HG02938 (cell line): ENCODE data around the gene NDFIP1.
"Not testable (repeated sequence)": the region's sequence is repeated elsewhere in the genome, so short reads cannot be mapped to it uniquely, and the experiment has no call there.

Experiments used
- ATAC-seq: cut with Tn5 transposase; IDR thresholded peaks from one replicate; pipeline ENCODE4 v1.9.1; 2021; ENCODE audit warnings: mild to moderate bottlenecking, moderate library complexity; ENCODE audit not compliant: unreplicated experiment

Gene NDFIP1, protein sequence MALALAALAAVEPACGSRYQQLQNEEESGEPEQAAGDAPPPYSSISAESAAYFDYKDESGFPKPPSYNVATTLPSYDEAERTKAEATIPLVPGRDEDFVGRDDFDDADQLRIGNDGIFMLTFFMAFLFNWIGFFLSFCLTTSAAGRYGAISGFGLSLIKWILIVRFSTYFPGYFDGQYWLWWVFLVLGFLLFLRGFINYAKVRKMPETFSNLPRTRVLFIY

DNA sequence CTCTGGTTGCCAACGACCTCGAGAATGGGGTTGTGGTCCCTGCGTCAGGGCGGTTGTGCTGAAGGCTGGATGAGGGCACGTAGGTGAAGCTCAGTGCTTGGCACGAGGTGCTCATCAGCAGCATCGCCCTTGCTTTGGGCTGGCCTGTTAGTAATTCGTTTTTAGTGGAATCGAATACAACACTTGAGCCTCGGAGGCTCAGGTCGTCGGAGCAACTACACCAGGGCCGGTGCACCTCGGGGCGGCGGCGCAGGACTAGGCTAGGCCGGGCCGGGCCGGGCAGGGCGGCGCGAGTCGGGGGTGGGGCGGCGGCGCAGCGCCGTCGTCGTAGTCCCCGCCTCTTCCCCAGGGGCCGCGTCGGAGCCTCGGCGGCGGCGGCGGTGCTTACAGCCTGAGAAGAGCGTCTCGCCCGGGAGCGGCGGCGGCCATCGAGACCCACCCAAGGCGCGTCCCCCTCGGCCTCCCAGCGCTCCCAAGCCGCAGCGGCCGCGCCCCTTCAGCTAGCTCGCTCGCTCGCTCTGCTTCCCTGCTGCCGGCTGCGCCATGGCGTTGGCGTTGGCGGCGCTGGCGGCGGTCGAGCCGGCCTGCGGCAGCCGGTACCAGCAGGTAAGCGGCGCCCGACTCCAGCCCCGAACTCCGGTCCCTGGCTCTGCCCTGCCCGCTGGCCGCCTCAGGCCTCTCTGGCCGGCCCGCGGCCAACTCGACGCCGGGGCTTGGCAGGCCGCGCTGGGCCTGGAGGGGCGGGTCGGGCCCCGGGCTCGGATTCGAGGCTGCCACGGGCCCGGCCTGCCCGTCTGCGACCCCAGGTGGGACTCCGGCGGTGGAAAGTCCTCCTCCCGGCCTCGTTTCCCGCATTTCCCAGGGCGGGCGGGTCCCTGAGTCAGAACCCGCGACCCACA lies at the start of gene NDFIP1:
Gene NDFIP1, plus strand, starts transcription at position 348 of the 899 bp plus-strand sequence. Its CDS starts 196 bp downstream, at position 544.
- peak; percentile 92 for ATAC-seq

DNA sequence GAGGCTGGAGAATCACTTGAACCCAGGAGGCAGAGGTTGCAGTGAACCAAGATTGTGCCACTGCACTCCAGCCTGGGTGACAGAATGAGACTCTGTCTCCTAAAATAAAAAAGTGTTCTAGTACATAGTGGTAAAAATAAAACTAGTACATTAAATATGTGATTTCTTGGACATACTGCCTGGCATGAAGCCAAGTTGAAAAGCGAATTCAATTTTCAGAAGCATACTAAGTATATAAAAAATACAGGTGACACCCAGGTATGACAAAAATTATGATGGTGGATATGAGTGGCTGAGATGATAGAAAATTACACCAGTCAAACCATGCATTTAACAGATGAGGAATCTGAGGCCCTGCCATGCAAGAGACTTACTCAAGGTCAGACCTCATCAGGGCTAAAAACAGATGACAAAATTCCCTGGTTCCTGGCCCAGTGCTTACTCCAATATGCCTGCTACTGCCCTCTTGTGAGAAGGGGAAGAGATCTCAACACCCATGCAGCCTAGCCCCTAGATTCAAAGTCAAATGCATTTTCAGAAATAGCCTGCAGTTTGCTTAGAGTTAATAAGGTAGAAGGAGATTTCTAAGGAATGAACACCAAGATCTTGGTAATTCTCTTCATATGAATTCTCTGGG lies 49.2 kb upstream of the NDFIP1 start:
- ATAC-seq, result no peak

DNA sequence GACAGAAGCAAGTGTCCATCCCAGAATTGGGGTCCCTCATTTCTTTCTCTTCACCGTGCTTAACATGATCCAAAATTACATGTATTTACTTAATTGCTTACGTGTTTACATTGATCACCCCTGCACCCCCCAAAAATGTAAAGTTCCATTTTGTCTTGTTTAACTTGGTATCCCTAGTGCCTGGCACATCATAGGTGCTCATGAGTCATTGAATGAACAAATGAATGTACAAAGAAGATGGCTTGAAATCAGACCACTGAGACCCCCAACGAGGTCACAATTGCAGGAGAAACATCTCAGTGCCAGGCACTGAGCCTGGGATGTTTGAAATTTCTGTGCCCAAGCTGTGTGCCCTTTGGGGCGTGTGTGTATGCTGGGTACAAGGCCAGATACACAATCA lies 45.2 kb upstream of the NDFIP1 start:
- no peak for ATAC-seq

DNA sequence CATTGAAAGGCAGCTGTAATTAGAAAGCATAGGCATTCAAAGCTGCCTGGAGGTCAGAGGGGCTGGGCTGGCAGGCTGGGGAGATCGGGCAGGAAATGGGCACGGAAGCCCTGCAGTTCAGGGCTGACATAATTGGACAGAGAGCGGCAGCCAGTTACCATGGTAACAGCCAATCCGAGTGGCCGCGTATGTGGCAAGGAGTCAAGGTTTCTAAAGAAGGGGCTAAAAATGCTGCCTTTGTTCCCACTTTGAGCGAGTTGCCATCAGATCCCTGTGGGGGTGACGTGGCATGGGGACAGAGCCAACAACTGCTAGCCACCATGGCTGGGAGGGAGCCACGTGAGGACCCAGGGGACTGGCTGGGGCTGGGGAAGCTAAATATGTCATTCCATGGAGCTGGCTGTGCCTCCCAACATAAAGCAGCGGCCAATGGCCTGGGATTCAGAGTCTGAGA lies 44.7 kb upstream of the NDFIP1 start:
- no peak for ATAC-seq

DNA sequence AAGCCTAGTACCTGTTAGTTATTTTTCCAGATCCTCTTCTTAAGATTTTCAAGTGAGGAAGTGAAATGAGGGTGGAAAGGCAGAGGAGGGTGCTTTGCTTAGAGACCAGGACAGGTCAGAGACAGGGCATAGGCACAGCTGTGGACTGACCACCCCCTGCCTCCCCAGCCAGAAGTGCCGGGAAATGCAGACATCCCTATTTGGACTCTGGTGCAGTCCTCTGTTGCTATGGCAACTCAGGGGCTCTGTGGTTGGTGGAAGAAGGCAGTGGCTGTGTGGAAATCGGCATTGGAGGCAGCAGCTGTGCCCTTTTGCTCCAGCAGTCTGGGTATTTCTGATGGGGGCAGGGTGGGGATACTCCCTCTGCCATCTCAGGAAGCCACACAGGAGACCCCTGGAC lies 43.3 kb upstream of the NDFIP1 start:
- no peak for ATAC-seq

DNA sequence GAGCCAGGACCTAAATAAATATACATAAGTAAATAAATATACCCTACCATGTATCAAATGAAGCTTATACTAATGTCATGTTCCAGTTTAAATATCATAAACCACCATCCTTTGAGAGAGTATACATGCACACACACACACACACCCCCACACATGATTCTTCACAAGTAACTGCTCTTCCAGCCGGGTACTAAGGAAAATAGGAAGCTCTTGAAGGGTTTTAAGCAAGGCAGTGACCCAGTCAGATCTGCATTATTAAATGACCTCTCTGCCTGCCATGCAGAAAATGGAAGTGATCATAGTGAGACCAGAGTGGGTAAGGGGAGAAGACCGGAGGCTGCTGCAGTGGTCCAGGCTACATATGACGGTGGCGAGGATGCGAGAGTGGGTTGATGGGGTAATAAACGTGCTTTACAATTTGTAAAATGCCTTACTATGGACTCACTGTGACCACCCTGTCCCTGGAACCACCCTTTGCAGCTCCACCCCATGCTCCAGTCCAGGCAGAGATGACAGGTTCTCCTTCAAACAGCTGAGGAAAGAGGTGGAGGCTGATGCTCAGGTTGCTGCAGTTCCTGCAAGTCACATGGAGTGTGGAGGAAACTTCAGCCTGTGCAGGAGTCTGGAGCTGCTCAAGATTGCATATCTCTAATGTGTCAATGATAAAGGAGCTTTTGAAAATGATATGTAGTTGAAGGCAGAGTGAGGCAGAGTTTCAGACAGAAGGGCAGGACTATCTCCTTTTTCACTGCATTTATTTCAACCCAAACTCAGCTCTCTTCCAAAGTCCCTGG lies 38.8 kb upstream of the NDFIP1 start:
- no peak for ATAC-seq

DNA sequence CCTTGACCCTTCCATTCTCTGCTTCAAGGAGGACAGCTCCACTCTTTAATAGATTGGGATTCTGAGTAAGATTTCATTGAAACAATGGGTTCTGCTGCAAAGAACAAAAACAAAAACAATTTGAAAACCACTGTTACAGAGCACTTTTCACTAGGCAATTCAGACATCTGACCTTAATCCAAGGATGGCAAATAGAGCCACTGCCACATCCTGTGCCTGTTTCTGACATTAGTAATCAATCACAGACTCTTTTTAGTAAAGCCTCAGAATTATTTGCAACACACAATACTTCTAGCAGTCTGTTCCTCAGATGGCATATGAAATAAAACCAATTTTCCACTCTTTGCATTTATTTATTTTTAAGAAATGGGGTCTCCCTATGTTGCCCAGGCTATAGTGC lies 37.8 kb upstream of the NDFIP1 start:
- ATAC-seq, result no peak

DNA sequence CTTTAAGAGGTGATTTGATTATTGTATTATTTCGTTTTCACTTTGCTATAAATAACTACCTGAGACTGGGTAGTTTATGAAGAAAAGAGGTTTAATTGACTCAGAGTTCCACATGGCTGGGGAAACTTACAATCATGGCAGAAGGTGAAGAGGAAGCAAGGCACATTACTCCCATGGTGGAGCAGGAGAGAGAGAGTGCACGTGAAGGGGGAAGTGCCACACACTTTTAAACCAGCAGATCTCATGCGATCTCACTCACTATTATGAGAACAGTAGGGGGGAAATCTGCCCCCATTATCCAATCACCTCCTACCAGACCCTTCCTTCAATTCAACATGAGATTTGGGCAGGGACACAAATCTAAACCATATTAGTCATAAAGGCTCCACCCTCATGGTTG lies 36.1 kb upstream of the NDFIP1 start:
- ATAC-seq, result no peak

DNA sequence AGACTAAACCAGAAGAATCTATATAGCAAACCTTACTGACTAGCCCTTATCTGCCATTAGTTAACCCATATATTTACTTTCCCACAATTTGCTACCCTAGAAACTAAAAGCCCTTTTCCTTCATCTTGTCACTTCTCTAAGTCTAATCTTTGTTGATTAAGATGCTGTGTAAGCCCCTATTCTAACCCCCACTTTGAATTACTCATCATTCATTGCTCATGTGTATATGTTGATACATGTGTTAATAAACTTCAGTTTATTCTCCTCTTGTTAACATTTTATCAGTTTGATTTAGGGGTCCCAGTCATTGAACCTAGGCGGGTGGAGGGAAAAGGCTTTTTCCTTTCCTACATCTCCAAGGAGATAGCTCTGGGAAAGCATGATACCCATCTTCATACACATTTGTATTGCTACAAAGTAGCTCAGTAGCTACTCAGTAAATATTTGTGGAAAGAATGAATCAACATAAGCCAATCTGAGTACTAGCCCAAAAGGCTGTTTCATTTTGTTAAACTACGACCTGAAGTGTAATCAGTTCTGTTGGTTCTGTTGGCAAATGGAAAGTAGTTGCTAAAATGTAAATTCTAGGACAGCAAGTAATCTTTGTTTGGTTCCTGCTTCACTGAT lies 35.1 kb upstream of the NDFIP1 start:
- no peak for ATAC-seq

DNA sequence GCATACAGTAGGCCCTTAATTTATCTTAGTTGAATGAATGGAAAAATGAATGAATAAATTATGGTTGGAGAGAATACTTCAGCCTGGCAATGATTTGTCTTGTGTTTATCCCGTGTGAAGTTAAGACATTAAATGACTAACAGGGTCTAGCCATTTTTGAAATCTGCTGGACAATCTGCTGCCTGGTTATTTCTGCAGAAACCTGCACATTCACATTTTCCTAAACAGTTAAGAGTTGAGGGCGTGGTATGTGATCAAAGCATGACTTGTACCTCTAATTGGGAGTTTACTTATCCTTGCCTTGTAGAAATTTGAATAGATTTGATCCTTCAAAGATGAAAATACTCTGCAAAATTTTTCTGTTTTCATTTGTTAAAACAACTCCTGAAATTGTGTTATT lies 34.6 kb upstream of the NDFIP1 start:
- ATAC-seq, result no peak

DNA sequence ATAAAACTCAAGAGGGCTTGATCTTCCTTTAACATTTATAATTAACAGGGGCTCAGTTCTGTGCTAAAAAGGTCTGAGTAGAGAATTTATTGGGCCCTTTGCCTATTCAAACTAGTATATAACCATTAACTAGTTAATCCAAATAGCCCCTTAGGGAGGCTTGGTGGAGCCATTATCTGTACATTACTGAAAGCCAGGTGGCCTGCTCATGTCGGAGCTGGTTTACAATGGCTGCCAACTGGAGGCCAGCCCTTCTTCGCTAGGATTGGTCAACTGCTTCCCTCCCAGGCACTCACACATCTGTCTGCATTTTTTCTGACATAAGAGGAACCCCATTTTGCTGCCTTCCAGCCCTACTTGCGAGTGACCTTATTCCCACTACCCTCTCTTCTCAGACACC lies 30.4 kb upstream of the NDFIP1 start:
- ATAC-seq, result no peak

DNA sequence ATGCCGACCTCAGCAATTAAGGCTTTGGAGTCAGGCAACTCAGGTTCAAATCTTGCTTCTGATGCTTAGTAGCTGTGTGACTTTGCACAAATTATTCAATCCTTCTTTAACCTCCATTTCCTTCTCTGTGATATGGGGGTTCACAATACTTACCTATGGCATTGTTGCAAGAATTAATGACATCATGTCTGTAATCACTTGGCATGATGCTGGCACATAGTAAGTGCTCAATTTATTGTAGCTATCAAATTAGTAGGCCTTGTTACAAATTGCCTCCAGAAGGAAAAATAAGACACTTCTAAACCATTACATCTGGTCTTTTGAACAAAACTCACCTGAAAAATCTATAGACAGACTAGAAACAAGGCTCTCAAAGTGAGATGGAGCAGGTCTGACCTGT lies 29.9 kb upstream of the NDFIP1 start:
- ATAC-seq, result no peak

DNA sequence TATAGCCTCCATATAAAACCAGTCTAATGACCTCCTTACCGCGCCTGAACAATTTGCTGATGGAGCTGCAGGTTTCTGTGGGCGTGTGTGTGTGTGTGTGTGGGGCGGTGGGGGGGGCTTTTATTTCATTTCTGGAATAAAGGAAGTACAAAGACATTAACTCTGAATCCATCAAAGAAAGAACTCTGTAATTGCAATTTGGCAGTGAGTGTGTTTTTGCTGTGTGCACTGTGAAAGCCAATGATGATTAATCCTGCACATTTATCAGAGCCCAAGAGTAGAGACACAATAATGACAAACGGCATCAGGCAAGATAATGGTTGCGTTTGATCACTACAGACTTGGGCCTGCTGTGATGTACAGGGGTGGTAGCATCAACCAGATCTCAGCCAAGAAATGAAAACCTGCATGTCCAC lies 29.3 kb upstream of the NDFIP1 start:
- no peak for ATAC-seq

DNA sequence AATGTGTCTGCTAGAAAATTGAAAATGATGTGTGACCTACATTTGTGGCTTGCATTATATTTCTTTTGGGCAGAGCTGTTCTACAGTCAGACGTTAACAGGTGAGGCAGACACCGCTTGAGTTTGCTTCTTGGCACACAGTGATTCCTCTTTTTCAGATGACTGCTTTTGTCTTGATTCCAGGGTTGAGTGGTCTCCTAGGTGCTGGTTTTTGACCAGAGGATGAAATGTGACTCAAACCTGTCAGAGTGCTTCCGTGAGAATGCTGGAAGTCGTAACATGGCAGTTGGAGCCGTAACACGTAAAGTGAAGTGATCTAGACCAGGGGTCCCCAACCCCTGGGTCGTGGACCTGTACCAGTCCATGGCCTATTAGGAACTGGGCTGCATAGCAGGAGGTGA lies 28.3 kb upstream of the NDFIP1 start:
- no peak for ATAC-seq

DNA sequence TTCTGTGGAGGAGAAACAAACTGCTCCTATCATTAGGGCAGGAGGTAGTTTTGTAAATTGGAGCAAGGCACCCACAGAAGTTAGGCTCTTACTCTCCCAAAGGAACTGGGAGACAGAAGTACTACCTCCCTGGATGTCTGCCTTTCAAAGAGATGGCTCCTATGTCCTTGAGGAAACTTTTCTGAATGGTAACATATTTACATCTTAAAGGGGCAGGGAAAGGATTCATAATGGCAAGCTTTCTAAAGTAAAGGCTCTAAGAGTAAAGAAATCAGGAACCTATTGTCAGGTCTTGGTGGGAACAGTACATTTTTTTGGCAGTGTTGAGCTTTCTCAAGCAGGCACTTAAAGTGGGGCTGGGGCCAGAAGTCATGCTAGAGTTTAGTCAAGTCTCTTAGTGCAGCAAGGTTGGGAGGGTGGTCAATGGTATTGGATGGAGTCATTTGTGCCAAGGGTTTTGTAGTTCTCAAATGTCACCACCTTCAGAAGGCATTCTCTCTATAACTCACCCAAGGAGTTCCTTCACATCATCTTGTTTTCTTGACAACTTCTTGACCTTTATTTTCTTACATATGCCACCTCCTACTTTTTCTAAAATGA lies 26.3 kb upstream of the NDFIP1 start:
- ATAC-seq, result no peak

DNA sequence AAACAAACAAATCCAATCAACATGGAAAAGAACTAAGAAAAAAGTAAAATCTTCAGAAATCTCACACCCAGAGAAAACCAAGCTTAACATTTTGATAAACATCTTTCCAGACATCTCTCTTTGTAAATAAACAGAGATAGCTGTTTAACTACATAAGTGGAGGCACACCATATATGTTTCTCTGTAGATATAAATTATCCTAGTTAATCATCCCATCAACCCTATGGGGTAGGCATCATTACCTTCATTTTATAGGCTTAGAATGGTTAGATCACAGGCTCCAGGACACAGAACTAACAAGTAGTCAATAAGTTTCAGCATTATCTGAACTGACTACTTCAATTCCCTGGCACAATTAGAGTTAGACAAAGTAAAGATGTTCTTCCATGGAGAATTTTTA lies 22.4 kb upstream of the NDFIP1 start:
- ATAC-seq, result no peak

DNA sequence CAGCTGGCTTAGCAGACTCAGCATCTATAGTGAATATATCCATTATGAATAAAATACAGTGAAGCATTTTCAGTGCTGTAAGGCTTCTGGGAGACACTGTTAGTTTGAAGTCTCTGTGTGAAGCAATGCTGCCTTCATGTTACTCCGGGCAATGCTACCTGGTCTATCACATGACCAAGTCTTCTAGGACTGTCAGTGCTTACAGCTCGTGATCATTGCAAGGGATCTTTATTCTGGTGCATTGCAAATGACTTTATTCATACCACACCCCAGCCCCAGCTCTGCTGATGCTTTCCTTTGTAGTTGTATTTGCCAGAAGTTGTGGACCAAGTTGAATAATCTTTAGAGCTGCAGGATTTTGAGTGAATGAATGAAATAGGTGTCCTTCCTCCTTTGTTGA lies 21.9 kb upstream of the NDFIP1 start:
- no peak for ATAC-seq

DNA sequence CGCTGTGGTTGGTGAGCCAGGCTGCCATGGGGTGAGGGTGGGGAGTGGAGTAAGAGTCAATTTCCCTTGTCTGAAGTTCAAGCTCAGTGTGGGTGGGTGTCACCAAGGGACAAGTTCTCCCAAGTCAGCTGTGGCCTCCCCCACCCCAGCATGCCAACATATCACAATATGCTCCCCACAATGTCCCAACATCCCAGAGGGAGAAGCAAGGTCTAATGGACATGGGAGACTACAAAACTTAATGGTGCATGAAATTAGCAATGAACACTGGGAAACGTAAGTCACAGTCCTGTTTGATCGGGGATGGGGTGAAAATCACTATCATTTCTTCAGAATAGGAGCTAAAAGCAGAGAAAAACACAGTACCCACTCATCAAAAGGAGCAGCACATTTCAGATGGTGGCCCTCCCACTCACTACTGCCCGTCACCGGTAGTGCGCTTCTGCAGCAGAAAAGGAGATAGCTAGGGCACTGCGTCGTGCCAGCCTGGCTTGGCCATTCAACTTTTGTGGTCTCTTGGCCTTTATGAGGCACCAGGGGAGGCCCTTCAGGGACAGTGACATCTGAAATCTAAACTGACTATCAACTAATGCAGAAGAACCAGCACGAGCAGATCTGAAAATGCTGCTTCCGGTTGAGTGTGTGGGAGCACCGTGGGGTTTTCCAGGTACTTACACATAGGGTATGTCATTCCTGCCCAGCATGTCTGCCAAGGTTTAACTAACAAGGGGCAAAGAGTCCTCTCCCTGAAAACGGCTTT lies 20.5 kb upstream of the NDFIP1 start:
- ATAC-seq, result no peak

DNA sequence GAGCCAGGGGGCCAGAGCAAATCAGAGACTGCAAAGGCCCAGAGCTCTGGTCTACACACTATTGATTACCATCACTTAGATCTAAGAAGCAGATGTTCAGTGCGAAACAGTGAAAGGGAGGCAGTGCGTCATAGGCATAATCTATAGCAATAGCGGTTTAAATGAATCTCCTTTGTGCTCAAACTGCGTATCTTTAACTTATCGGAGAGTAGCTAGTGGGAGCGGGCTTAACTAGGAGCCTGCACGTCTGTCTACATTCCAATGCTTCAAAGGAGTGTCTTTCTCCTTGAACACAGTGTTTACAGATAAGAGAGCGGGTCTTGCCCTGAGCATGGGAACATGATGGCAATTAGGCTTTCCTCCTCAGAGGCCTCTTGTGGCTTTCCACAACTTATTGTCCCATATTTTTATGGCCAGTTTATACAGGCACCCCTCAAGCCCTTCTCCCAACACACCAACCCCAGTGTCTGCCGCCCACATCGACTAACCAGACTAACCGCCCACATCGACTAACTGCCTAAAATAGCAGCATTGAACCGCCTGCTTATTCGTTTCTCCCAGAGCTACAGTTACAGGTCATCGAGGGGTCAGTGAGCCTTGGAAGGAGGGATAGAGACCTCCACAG lies 19.6 kb upstream of the NDFIP1 start:
- ATAC-seq, result not testable (repeated sequence)
